SIG-M5 treated with dmso at 0.1 percent for 504 hours (cell line): Measurements from ENCODE around the gene MLC1.
A peak's percentile ranks its signal among the peaks of the same experiment; 100 is the strongest.

Experiments used
- DNase-seq: peaks from one replicate; lab custom pipeline; 2025; ENCODE audit not compliant: unreplicated experiment; lab: John Stamatoyannopoulos, UW

MLC1 gene

DNA sequence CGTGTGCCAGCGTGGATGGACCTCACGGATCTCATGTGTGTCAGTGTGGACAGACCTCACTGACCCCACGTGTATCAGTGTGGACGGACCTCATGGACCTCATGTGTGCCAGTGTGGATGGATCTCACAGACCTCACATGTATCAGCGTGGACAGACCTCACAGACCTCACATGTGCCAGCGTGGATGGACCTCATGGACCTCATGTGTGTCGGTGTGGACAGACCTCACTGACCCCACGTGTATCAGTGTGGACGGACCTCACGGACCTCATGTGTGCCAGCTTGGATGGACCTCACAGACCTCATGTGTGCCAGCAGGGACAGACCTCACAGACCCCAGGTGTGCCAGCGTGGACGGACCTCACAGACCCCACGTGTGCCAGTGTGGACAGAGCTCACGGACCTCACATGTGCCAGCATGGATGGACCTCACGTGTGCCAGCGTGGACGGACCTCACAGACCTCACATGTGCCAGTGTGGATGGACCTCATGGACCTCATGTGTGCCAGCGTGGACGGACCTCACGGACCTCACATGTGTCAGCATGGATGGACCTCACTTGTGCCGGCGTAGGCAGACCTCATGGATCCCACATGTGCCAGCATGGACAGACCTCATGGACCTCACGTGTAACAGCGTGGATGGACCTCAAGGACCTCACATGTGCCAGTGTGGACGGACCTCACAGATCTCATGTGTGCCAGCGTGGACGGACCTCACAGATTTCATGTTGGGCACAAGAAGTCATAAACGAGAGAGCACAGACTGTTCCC lies 45.4 kb downstream of the MLC1 start:
- no peak for DNase-seq

GRCh38 chr22:50035976-50036724 lies 49.1 kb downstream of the MLC1 start:
- DNase-seq: no peak

- no peak for DNase-seq
Measured at GRCh38 chr22:50035131-50035881, 49.9 kb downstream of the MLC1 start.

GRCh38 chr22:50034126-50035081 lies 50.8 kb downstream of the MLC1 start:
- DNase-seq: no peak

- DNase-seq: no peak
Measured at GRCh38 chr22:50032941-50033601, 52.2 kb downstream of the MLC1 start.

GRCh38 chr22:50032109-50032871 lies 52.9 kb downstream of the MLC1 start:
- no peak for DNase-seq

- no peak for DNase-seq
Measured at GRCh38 chr22:50031189-50032091, 53.8 kb downstream of the MLC1 start.

GRCh38 chr22:50030297-50031188 lies 54.7 kb downstream of the MLC1 start:
- DNase-seq: peak; percentile 49

- no peak for DNase-seq
Measured at GRCh38 chr22:50027639-50028537, 57.3 kb downstream of the MLC1 start.

DNA sequence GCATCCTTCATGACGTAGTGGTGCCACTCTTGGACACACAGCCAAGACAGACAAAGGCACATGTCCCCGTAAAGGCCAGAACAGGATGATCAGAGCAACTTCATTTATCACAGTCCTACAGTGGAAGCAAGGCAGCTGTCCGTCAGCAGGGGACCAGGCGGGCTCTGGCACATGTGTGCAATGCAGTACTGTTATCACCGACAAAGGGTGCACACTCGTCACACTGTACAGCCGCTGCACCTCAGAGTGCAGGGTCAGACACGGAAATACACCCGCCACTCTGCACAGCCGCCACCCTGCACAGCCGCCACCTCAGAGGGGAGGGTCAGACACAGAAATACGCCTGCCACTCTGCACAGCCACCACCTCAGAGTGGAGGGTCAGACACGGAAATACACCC lies 59.2 kb downstream of the MLC1 start:
- no peak for DNase-seq

DNA sequence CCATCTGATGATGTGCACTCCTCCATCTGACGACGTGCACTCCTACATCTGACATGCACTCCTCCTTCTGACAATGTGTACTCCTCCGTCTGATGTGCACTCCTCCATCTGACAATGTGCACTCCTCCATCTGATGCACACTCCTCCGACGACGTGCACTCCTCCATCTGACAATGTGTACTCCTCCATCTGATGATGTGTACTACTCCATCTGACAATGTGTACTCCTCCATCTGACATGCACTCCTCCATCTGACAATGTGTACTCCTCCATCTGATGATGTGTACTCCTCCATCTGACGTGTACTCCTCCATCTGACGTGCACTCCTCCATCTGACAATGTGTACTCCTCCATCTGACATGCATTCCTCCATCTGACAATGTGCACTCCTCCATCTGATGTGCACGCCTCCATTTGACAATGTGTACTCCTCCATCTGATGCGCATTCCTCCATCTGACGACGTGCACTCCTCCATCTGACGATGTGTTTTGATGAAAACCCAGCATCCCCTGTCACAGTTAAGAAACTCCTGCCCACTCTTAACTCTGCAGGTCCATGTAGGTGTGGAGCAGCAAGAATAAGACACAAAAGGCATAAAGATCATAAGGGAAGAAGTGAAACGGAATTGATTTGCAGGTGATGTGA lies 62.9 kb downstream of the MLC1 start:
- no peak for DNase-seq

DNA sequence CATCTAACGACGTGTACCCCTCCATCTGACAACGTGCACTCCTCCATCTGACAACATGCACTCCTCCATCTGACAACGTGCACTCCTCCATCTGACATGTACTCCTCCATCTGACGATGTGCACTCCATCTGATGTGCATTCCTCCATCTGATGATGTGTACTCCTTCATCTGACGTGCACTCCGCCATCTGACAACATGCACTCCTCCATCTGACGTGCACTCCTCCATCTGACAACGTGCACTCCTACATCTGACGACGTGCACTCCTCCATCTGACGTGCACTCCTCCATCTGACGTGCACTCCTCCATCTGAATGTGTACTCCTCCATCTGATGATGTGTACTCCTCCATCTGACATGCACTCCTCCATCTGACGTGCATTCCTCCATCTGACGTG lies 64.6 kb downstream of the MLC1 start:
- no peak for DNase-seq

- DNase-seq: no peak
Measured at GRCh38 chr22:50019316-50019715, 65.9 kb downstream of the MLC1 start.

GRCh38 chr22:50018608-50019285 lies 66.5 kb downstream of the MLC1 start:
- DNase-seq: no peak

DNA sequence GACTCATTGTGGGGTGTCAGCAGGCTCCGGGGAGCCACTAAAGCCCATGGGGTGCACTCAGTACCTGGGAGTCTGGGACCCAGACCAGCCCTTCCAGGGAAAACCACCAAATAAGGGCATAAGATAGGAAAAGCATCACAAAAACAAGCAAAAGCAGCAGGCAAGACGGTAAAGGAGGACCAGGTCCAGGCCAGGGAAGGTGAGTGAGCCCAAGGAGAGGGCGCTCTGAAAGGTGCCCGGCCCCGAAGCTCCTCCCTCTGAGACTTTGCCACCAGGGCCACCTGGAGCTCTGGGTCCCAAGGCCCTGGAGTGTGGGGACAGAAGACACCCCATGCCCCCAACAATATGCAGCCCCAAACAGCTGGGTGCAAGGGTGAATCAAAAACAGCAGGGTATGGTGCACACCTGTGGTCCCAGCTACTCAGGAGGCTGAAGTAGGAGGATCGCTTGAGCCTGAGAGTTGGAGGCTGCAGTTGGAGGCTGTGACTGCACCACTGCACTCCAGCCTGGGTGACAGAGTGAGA lies 67.5 kb downstream of the MLC1 start:
- no peak for DNase-seq
